HG03520 (cell line): ENCODE measurements around the gene LAIR1.
"Not testable (repeated sequence)": the region's sequence is repeated elsewhere in the genome, so short reads cannot be mapped to it uniquely, and the experiment has no call there.

ENCODE experiments used
- ATAC-seq: cut with Tn5 transposase; IDR thresholded peaks from one replicate; pipeline ENCODE4 v1.9.1; 2021; ENCODE audit warnings: mild to moderate bottlenecking, moderate library complexity; ENCODE audit not compliant: unreplicated experiment

LAIR1 gene

GRCh38 chr19:54364775-54365257 is at the start of gene LAIR1:
LAIR1 (minus strand) TSS chr19:54364931; CDS start chr19:54364804, 127 bp downstream.
- ATAC-seq, result no peak

DNA sequence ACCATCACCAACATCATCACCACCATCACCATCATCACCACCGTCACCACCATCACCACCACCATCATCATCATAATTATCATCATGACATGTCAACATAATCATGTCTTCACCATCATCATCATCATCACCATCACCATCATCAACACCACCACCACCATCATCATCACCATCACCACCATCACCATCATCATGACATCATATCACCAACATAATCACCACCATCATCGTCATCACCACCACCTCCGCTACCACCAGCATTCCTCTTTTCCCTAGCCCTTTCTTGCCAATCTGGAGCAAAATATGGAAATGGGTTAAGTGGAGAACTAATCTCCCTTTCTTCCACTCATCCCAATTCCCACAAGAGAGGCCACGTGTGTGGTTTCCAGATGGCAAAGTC is 49.4 kb upstream of the LAIR1 start:
- ATAC-seq, result no peak

DNA sequence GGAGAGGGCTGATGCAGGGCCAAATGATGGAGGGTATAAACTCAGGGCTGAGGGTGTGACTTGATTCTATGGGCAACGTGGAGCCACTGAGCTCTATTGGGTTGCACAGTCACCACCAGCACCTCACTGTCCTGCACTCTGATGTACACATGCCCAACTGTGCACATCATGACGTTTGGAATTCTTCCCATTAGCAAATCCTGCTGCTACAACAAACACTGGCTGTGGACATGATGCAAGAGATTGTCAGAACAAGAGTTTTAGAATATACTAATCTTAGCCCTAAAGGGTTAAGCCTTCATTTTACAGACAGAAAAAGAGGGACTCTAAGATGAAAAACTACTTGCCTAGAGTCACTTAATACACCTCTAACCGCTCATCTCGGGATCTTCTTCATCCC is 48.1 kb upstream of the LAIR1 start:
- ATAC-seq, result no peak

- no peak for ATAC-seq
These were observed 46.3 kb upstream of the LAIR1 start for GRCh38 chr19:54411033-54411432.

DNA sequence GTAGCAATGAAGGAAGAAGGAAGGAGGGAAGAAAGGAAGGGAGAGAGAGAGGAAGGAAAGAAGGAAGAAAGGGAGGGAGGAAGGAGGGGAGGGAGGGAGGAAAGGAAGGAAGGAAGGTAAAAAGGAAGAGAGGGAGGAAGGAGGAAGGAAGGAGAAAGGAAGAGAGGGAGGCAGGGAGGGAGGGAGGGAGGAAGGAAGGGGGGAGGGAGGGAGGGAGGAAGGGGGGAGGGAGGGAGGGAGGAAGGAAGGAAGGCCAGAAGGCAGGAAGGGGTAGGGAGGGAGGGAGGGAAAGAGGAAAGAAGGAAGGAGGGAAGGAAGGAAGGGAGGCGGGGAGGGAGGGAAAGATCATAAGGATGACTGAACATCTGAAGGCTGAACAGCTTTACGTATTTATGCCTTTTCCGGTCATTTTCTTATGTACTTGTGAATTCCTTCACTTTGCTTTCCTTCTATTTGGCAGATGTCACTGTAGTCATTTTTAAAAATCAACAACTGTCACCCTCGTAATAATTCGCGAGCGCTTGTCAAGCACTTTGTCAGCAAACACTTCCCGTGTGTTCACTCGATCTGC is 43.8 kb upstream of the LAIR1 start:
- no peak for ATAC-seq

DNA sequence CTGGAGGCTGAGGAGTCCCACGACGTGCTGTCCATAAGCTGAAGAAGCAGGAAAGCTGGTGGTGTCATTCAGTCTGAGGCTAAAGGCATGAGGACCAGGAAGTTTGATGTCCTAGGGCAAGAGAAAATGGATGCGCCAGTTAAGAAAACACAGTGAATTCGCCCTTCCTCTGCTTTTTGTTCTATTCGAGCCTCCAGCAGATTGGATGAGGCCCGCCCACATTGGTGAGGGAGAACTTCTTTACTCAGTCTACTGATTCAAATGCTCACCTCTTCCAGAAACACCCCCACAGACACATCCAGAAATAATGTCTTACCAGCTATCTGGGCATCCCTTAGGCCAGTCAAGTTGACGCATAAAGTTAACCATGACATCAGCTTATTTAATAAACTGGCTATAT is 43.0 kb upstream of the LAIR1 start:
- ATAC-seq, result no peak

- no peak for ATAC-seq
These were observed 40.9 kb upstream of the LAIR1 start for GRCh38 chr19:54405628-54406027.

- ATAC-seq, result no peak
These were observed 38.3 kb upstream of the LAIR1 start for GRCh38 chr19:54403054-54403453.

GRCh38 chr19:54400913-54401312 is 36.2 kb upstream of the LAIR1 start:
- ATAC-seq, result no peak

GRCh38 chr19:54399189-54399588 is 34.5 kb upstream of the LAIR1 start:
- ATAC-seq, result no peak

- ATAC-seq, result no peak
These were observed 31.0 kb upstream of the LAIR1 start for GRCh38 chr19:54395685-54396084.

DNA sequence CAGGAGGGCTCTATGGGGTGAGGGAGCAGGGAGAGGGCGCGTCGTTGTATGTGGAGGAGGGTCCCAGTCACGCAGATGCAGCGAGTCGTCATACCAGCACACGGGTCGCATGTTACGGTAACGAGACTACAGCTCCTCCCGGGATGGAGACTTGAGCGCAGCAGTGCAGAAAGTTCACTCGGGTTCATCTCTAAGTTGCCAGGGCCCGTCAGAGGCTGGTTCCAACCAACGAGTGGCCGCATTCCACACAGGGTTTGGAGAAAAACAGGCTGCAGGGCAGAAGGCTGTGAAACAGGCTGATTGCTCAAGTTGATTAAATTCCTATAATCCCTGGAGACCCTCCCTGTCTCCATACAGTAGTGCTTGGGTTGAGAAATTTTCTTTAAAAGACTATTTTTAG is 28.6 kb upstream of the LAIR1 start:
- no peak for ATAC-seq

- no peak for ATAC-seq
These were observed 27.4 kb upstream of the LAIR1 start for GRCh38 chr19:54392105-54392504.

DNA sequence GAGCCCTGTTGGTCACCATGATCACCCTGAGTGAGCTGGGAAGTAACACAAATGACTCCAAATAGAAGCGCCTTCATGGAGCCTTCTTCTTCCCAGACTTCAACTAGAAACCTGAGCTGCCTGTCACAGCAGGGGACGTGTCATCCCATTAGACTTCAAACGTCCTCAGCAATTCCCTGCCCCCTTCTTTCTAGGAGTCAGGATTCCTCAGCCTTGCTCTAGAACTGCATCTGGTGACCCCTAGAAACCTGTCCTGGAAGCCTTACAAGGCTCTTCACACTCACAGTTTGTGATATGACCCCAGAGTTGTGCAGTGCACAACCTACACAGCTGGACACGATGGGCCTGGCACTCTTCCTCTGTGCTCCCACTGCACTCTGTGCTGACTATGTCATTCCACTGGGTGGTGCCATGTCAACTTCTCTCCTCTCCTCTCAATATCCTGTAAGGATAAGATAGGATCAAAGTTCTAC is 26.9 kb upstream of the LAIR1 start:
- ATAC-seq, result no peak

GRCh38 chr19:54390942-54391577 is 26.3 kb upstream of the LAIR1 start:
- ATAC-seq, result no peak

DNA sequence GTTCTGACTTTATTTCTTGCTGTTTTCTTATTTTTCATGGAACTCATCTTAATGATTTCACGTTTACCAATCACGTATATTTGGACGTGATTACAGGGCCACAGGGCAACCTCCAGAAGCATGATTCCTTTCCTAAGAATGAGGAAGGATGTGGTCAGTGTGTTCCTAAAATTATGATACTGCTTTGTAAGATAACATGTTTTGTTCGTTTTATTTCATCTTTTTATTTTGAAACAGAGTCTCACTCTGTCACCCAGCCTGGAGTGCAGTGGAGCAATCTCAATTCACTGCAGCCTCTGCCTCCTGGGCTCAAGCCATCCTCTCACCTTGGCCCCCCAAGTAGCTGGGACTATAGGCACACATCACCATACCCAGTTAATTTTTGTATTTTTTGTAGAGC is 24.8 kb upstream of the LAIR1 start:
- no peak for ATAC-seq

DNA sequence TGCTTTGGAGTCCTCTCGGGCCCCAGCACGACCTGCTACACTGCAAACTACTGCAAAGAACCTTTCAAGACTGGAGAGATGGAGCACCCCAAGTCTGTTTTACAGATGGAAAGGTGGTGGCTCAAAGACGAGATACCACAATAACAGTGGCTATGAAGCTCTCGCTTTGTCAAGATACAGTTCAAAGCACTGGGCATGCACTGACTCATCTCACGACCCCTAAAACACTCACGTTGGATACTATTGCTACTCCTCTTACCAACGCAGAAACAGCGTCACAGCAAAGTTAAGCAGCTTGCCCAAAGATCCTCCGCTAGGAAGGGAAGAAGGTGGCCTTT is 24.0 kb upstream of the LAIR1 start:
- no peak for ATAC-seq

- ATAC-seq, result no peak
These were observed 23.5 kb upstream of the LAIR1 start for GRCh38 chr19:54387991-54388801.

DNA sequence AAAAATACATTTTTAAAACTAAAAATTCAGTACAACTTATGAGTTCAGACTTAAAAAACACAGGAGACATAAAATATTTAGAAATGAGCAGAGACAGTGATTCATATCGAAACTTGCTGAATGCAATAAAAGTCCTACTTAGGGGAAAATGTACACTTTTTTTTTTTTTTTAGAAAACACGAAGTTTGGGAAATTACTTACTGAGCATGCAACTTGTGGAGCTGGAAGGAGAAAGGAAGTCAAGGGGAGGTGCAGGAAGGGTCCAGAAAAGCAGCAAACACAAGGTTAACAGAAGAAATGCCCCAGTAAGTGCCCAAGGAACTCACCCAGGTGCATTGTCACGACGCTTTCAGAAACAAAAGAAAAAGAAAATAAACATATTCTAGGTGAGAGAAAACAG is 18.6 kb upstream of the LAIR1 start:
- no peak for ATAC-seq

GRCh38 chr19:54382041-54382440 is 17.3 kb upstream of the LAIR1 start:
- ATAC-seq, result not testable (repeated sequence)

DNA sequence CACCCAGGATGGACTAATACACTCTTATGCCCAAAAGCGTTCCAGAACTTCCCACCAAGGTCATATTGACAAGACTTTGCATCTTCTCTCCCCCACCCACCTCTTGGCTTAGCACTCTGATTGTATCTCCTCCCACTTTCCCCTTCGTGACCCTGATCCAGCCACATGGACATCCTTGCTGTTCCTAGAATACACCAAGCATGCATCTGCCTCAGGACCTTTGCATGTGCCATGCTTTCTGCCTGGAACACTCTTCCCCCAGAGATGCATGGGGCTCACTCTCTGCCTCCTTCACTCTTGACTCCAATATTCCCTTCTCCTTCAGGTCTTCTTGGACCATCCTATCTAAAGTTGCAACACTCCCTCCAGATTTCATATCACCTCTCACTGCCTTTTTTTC is 16.2 kb upstream of the LAIR1 start:
- ATAC-seq, result no peak

- no peak for ATAC-seq
These were observed 14.5 kb upstream of the LAIR1 start for GRCh38 chr19:54379187-54379678.
